ENCODE measurements around the gene NTF4.

NTF4 gene

GRCh38 chr19:49019242-49019932 lies 45.2 kb downstream of the NTF4 start:
- peak; percentile 64 for DNase-seq

- peak; percentile 46 for DNase-seq
Observed at GRCh38 chr19:49018388-49019241, 46.0 kb downstream of the NTF4 start.

GRCh38 chr19:49017666-49018351 lies 46.8 kb downstream of the NTF4 start:
- peak; percentile 86 for DNase-seq

- DNase-seq = no peak
Observed at GRCh38 chr19:49017041-49017665, 47.5 kb downstream of the NTF4 start, which contains the start of gene LHB. Gene LHB, minus strand, starts transcription at chr19:49017091. Its CDS starts 10 bp downstream, at chr19:49017081.

- DNase-seq = no peak
Observed at GRCh38 chr19:49016067-49016839, 48.4 kb downstream of the NTF4 start.

GRCh38 chr19:49014870-49015255 lies 49.8 kb downstream of the NTF4 start:
- no peak for DNase-seq

- DNase-seq = no peak
Observed at GRCh38 chr19:49014123-49014869, 50.3 kb downstream of the NTF4 start.

GRCh38 chr19:49011194-49011593 lies 53.4 kb downstream of the NTF4 start:
- no peak for DNase-seq

Measured in hematopoietic multipotent progenitor cell treated with erythropoietin and hydrocortisone succinate and interleukin-3 and kit ligand, for 4 days (in vitro differentiated cells).